ENCODE data around the gene CPNE6.

- TF ChIP-seq, protein P1, sequence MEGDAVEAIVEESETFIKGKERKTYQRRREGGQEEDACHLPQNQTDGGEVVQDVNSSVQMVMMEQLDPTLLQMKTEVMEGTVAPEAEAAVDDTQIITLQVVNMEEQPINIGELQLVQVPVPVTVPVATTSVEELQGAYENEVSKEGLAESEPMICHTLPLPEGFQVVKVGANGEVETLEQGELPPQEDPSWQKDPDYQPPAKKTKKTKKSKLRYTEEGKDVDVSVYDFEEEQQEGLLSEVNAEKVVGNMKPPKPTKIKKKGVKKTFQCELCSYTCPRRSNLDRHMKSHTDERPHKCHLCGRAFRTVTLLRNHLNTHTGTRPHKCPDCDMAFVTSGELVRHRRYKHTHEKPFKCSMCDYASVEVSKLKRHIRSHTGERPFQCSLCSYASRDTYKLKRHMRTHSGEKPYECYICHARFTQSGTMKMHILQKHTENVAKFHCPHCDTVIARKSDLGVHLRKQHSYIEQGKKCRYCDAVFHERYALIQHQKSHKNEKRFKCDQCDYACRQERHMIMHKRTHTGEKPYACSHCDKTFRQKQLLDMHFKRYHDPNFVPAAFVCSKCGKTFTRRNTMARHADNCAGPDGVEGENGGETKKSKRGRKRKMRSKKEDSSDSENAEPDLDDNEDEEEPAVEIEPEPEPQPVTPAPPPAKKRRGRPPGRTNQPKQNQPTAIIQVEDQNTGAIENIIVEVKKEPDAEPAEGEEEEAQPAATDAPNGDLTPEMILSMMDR (IDR thresholded peaks at IDR 0.05; ENCODE audit: low read length) = no peak
- no peak for TF ChIP-seq EZH2 (IDR thresholded peaks at IDR 0.05; ENCODE audit: borderline replicate concordance, low read length)
Measured at GRCh38 chr14:24064091-24064795, 7.1 kb upstream of the CPNE6 start.

All from OCI-LY1 (cell line).